Measurements from ENCODE around the gene BRD4. TPM values are rescaled to one million over a fixed set of nuclear protein-coding genes. Genes with fewer than 3 reads are reported as not detected.
A peak's percentile ranks its signal among the peaks of the same experiment; 100 is the strongest.

The BRD4 gene
- total and polyA plus RNA-seq, 2 of the 13 experiments (the other 11 are each of a cell fraction or from before 2014, with no cell fraction given): 10.5 to 11.4 TPM

- TF ChIP-seq ZBTB49 (CRISPR knock-in tag; IDR thresholded peaks at IDR 0.05; ENCODE audit: borderline replicate concordance) (no peak), TCF12 (IDR thresholded peaks at IDR 0.05) (no peak), TCF12 (CRISPR knock-in tag; IDR thresholded peaks at IDR 0.05) (no peak; the same call in 1 of the 2 replicates), CSRNP1 (CRISPR knock-in tag; IDR thresholded peaks at IDR 0.05) (no peak), ZNF20 (CRISPR knock-in tag; IDR thresholded peaks at IDR 0.05) (no peak), ZNF331 (CRISPR knock-in tag; IDR thresholded peaks at IDR 0.05) (peak; percentile 72), RBM22 (optimal IDR thresholded peaks at IDR 0.05; ENCODE audit: low read length) (no peak), FOXO1 (CRISPR knock-in tag; IDR thresholded peaks at IDR 0.05) (peak; percentile 97), KDM2A (CRISPR knock-in tag; IDR thresholded peaks at IDR 0.05; ENCODE audit: borderline replicate concordance, low read depth) (no peak), ZNF691 (CRISPR knock-in tag; IDR thresholded peaks at IDR 0.05; ENCODE audit: borderline replicate concordance, low read depth) (no peak), ZFY (CRISPR knock-in tag; IDR thresholded peaks at IDR 0.05) (peak; percentile 17; the same call in 1 of the 2 replicates), SAFB2 (CRISPR knock-in tag; IDR thresholded peaks at IDR 0.05; ENCODE audit: borderline replicate concordance, low read depth) (peak; percentile 29; the same call in 1 of the 2 replicates)
- TF ChIP-seq, protein P1, sequence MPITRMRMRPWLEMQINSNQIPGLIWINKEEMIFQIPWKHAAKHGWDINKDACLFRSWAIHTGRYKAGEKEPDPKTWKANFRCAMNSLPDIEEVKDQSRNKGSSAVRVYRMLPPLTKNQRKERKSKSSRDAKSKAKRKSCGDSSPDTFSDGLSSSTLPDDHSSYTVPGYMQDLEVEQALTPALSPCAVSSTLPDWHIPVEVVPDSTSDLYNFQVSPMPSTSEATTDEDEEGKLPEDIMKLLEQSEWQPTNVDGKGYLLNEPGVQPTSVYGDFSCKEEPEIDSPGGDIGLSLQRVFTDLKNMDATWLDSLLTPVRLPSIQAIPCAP (CRISPR knock-in tag; IDR thresholded peaks at IDR 0.05; ENCODE audit: low read depth): no peak
- TF ChIP-seq, protein P2, sequence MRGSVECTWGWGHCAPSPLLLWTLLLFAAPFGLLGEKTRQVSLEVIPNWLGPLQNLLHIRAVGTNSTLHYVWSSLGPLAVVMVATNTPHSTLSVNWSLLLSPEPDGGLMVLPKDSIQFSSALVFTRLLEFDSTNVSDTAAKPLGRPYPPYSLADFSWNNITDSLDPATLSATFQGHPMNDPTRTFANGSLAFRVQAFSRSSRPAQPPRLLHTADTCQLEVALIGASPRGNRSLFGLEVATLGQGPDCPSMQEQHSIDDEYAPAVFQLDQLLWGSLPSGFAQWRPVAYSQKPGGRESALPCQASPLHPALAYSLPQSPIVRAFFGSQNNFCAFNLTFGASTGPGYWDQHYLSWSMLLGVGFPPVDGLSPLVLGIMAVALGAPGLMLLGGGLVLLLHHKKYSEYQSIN (CRISPR knock-in tag; IDR thresholded peaks at IDR 0.05; ENCODE audit: borderline replicate concordance): no peak
- TF ChIP-seq, protein P3, sequence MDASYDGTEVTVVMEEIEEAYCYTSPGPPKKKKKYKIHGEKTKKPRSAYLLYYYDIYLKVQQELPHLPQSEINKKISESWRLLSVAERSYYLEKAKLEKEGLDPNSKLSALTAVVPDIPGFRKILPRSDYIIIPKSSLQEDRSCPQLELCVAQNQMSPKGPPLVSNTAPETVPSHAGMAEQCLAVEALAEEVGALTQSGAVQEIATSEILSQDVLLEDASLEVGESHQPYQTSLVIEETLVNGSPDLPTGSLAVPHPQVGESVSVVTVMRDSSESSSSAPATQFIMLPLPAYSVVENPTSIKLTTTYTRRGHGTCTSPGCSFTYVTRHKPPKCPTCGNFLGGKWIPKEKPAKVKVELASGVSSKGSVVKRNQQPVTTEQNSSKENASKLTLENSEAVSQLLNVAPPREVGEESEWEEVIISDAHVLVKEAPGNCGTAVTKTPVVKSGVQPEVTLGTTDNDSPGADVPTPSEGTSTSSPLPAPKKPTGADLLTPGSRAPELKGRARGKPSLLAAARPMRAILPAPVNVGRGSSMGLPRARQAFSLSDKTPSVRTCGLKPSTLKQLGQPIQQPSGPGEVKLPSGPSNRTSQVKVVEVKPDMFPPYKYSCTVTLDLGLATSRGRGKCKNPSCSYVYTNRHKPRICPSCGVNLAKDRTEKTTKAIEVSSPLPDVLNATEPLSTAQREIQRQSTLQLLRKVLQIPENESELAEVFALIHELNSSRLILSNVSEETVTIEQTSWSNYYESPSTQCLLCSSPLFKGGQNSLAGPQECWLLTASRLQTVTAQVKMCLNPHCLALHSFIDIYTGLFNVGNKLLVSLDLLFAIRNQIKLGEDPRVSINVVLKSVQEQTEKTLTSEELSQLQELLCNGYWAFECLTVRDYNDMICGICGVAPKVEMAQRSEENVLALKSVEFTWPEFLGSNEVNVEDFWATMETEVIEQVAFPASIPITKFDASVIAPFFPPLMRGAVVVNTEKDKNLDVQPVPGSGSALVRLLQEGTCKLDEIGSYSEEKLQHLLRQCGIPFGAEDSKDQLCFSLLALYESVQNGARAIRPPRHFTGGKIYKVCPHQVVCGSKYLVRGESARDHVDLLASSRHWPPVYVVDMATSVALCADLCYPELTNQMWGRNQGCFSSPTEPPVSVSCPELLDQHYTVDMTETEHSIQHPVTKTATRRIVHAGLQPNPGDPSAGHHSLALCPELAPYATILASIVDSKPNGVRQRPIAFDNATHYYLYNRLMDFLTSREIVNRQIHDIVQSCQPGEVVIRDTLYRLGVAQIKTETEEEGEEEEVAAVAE (CRISPR knock-in tag; IDR thresholded peaks at IDR 0.05; ENCODE audit: borderline replicate concordance): no peak
- TF ChIP-seq, protein P4, sequence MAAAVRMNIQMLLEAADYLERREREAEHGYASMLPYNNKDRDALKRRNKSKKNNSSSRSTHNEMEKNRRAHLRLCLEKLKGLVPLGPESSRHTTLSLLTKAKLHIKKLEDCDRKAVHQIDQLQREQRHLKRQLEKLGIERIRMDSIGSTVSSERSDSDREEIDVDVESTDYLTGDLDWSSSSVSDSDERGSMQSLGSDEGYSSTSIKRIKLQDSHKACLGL (CRISPR knock-in tag; IDR thresholded peaks at IDR 0.05): 0 out of 2 replicates have a peak, but pooled peaks have one; percentile 53
These were observed 34.7 kb downstream of the BRD4 start (continued) for GRCh38 chr19:15297416-15298224.
